B cell (primary cell): ENCODE data around the gene GEMIN7.

Source experiments
- CTCF ChIP-seq: fragments of 200-600 bp; IDR thresholded peaks from one replicate; pipeline ENCODE4 v1.8.0; 2022; ENCODE audit warnings: antibody characterized with exemption, mild to moderate bottlenecking
- EZH2 ChIP-seq: IDR thresholded peaks from 2 replicates; pipeline ENCODE4 v1.6.1; 2012; ENCODE audit warnings: borderline replicate concordance, low read depth, mild to moderate bottlenecking, moderate library complexity, low read length; ENCODE audit not compliant: insufficient read depth, poor library complexity, severe bottlenecking

- TF ChIP-seq CTCF (no peak), EZH2 (no peak)
Observed at GRCh38 chr19:45133661-45134060, 54.6 kb downstream of the GEMIN7 start.
